Activated CD4-positive, alpha-beta T cell treated with anti-CD3 and anti-CD28 coated beads, Interleukin-2, amount 50 U/mL, for 4 hours (primary cell): ENCODE results near the gene SORBS2.
"Not testable (repeated sequence)": the region's sequence is repeated elsewhere in the genome, so short reads cannot be mapped to it uniquely, and the experiment has no call there.

Experiments used
- DNase-seq, 2 experiments: peaks; one replicate each; pipeline ENCODE4 v3.0.0-alpha.2; 2020

Gene SORBS2

DNA sequence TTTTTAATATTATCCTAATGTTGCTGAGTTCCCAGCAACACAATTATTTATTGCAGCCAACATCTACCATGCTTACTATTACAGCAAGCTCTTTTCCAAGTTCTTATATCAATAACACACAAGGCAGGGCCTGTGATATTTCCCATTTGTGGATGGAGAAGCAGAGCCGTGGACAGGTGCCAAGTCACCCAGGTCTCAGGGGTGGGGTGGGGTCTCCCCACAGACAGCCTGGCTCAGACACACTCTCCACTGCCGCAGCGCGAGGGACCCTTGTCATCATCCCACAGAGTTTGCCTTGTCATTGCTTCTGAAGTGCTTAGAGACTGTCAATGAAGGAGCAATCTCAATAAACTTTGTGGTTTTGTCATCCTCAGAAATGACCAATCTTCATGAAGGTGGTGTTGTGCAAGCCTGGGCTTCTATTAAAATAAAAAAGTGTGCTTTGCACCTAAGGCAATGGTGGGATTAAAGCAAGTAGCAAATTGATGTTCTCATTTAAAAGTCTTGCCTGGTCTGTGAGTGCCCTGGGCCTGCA is 76.1 kb downstream of the SORBS2 start:
- DNase-seq: no peak

GRCh38 chr4:185734930-185735329 is 77.1 kb downstream of the SORBS2 start:
- no peak for DNase-seq

DNA sequence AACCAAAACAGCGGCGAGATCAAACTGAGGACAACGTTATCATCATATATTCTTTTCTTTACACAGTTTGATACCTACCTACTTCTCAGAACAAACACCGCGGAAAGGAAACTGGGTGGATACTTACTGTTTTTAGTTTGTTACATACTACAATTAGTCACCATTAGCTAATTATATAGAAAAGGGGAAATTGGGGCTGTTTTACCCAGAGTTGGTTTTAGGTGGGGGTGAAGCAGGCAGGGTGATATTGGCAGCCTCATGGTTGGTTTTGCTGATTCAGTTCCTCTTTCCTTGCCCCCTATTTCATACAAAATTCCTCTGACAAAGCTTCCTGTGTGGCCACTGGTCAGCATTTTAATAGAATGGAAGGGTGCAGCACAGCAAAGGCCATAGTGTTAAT is 77.8 kb downstream of the SORBS2 start:
- DNase-seq: no peak

- DNase-seq: no peak
Observed at GRCh38 chr4:185730849-185731608, 81.0 kb downstream of the SORBS2 start.

GRCh38 chr4:185730387-185730786 is 81.6 kb downstream of the SORBS2 start:
- DNase-seq: no peak

GRCh38 chr4:185729391-185729804 is 82.6 kb downstream of the SORBS2 start:
- no peak for DNase-seq

- DNase-seq: no peak
Observed at GRCh38 chr4:185728893-185729292, 83.1 kb downstream of the SORBS2 start.

DNA sequence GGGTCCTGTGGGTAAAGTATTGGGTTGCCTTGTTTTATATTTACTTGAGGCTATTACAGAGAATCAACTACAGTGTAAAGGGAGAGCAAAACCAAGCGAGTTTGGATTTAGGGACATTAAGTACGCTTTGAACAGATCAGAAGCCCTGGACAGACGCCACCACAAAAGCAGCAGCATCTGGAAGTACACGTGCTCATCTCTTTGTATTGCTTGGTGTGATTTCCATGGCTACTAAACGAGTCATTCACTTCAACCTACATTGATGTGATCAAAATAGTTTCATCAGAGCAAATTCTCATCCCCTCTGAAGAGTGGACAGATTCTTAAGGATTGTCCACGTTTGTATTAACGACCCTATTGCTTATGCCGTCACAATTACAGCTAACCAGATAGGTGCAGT is 85.1 kb downstream of the SORBS2 start:
- DNase-seq: no peak

- no peak for DNase-seq
Observed at GRCh38 chr4:185723631-185724260, 88.2 kb downstream of the SORBS2 start.

- no peak for DNase-seq
Observed at GRCh38 chr4:185722029-185722316, 90.0 kb downstream of the SORBS2 start.

GRCh38 chr4:185721190-185722028 is 90.6 kb downstream of the SORBS2 start:
- DNase-seq: no peak

DNA sequence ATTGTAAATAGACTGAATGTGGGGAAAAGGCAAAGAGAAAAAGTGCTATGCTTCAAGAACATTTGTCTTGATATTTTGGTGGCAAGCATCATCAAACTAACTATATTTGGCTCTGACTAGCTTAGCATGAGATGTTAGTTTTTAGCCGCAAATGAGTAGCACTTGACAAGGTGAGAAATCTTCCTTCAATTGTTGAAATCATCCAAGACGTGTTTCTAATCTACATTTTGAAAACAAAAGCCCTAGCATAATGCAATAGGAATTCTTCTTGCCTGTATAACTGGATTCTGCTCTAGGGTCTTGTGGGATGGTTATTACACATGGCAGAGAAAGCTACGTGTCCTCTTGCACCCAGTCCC is 92.5 kb downstream of the SORBS2 start:
- no peak for DNase-seq

GRCh38 chr4:185718578-185719499 is 93.2 kb downstream of the SORBS2 start:
- no peak for DNase-seq

GRCh38 chr4:185717377-185717741 is 94.6 kb downstream of the SORBS2 start:
- DNase-seq: no peak

- no peak for DNase-seq
Observed at GRCh38 chr4:185716577-185717376, 95.2 kb downstream of the SORBS2 start.

- no peak for DNase-seq
Observed at GRCh38 chr4:185716141-185716551, 95.8 kb downstream of the SORBS2 start.

DNA sequence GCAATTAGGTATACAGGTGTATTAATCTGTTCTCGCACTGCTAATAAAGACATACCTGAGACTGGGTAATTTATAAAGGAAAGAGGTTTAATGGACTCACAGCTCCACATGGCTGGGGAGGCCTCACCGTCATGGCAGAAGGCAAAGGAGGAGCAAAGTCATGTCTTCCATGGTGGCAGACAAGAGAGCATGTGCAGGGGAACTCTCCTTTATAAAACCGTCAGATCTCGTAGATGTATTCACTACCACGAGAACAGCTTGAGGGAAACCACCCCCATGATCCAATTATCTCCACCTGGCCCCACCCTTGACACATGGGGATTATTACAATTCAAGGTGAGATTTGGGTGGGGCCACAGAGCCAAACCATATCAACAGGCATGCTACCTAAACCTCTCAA is 97.5 kb downstream of the SORBS2 start:
- not testable (repeated sequence) for DNase-seq

DNA sequence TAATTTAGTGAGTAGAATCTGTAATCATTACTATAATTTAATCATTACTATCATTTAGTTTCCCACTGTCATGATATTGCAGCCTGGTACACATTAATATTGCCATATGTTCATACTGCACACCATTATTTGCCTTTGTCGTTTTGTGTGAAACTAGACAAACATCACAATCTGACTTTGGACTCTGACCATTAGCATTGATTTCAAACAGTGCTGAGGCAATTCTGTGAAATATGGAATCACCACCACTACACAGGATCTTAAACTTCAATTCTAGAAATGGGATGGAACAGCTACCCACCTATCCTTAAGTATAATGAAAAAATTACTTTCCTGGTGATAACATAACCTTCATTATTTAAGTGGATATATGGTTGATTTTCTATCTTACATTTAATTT is 98.3 kb downstream of the SORBS2 start:
- DNase-seq: no peak

- DNase-seq: no peak
Observed at GRCh38 chr4:185713272-185713671, 98.7 kb downstream of the SORBS2 start.

DNA sequence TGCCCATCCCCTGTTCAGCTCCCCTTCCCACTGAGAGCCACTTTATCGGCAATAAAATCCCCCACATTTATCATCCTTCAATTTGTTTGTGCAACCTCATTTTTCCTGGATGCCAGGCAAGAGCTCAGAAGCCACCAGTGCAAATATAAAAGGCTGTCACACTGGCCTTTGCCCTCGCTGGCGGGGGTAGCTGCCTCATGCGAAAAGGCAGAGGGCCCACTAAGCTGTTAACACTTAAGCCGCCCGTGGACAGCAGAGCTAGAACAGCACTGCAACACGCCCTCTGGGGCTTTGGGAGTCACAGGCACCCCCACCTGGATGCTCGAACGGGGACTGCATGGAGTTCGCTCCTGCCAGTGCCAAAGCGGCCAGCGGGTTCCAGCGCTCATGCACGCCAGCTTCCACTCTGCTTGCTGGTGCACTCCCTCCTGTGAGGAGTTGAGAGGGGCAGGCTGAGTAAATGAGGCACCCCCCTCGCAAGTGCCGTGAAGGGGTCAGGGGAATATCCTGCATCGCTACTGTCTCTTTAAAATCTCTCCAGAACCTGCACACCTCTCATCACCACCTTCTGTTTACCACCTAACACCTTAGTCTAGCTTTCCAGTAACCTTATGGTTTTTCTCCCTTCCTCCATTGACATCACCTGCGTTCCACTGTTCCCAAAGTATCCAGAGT is 99.5 kb downstream of the SORBS2 start:
- DNase-seq: no peak

DNA sequence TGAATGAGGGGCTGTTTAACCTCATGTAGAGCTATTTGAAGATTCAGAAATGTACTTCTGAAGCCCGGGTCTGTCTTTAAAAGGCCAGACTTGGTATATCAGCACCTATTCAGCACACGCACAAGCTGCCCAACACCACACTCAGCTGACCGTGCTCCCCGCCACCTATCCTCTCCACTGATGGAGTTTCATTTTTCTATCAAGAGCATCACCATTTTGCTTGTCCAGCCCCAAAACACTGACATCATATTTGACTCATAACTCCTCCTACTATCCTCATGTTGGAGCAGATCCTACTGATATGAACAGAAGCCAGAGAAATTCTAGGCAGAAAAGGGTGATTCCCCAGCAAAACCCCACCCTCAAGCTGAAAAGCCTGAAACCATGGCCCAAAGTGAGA is 100.3 kb downstream of the SORBS2 start:
- DNase-seq: no peak
